Measurements from ENCODE around the gene DVL1. TPM values are rescaled to one million over a fixed set of nuclear protein-coding genes. Genes with fewer than 3 reads are reported as not detected.
A peak's percentile ranks its signal among the peaks of the same experiment; 100 is the strongest.

DVL1 gene
- total and polyA plus RNA-seq, 2 of the 13 experiments (the other 11 are each of a cell fraction or from before 2014, with no cell fraction given), result 30.8 to 60.4 TPM

GRCh38 chr1:1341549-1342021 is 7.6 kb downstream of the DVL1 start:
- DNase-seq (ENCODE audit: low spot score) (no peak), FAIRE-seq (no peak), ATAC-seq (no peak)
- Histone ChIP-seq H2AFZ (ENCODE audit: low read length) (no peak overlapping the region), H4K20me1 (ENCODE audit: insufficient read depth, low read length) (peaks cover 18% of the 10 kb centered on the region; the same call in 1 of the 2 replicates), H3K36me3 (replicated peaks in 1 of 2; ENCODE audit: control insufficient read depth in 1 of 2, insufficient read depth in 2 of 2, low read length in 2 of 2) (peaks cover 13 to 26% of the 10 kb centered on the region in 2 experiments), H3K4me3 (replicated peaks in 1 of 3; ENCODE audit: insufficient read depth in 1 of 3, low read depth in 2 of 3, low read length in 3 of 3) (no peak overlapping the region), H3K27ac (ENCODE audit: extremely low read length, insufficient read depth, low read length) (no peak overlapping the region), H3K4me2 (ENCODE audit: low read depth, low read length) (no peak overlapping the region), H3K27me3 (ENCODE audit: control insufficient read depth in 1 of 2, insufficient read depth in 2 of 2, low read length in 2 of 2) (no peaks in the 10 kb centered on the region), H3K4me1 (ENCODE audit: insufficient read depth, low read length) (peaks cover 32% of the 10 kb centered on the region), H3K9ac (ENCODE audit: insufficient read depth, low read depth, low read length) (no peak overlapping the region), H3K79me2 (ENCODE audit: insufficient read depth, low read length) (peaks cover 27% of the 10 kb centered on the region), H3K9me3 (ENCODE audit: low read length) (no peaks in the 10 kb centered on the region)
- WGBS (ENCODE audit: low lambda C conversion rate), result 100% methylated on average over 6 of the region's 17 CpGs
- intact Hi-C loops (cut with micrococcal nuclease; ENCODE audit: unreplicated experiment), result no loop called here
- POLR2A ChIA-PET, result no interaction called here
- TF ChIP-seq ZNF672 (CRISPR knock-in tag; IDR thresholded peaks at IDR 0.05) (no peak), MBD4 (IDR thresholded peaks at IDR 0.05; ENCODE audit: borderline replicate concordance, low read length) (no peak), ZNF883 (CRISPR knock-in tag; IDR thresholded peaks at IDR 0.05; ENCODE audit: not compliant biosample characterization) (no peak), RBM22 (optimal IDR thresholded peaks at IDR 0.05; ENCODE audit: low read length) (peak; percentile 23), ZSCAN25 (CRISPR knock-in tag; IDR thresholded peaks at IDR 0.05) (no peak), SAP130 (CRISPR knock-in tag; IDR thresholded peaks at IDR 0.05; ENCODE audit: low read depth) (no peak), ZNF3 (CRISPR knock-in tag; IDR thresholded peaks at IDR 0.05) (no peak), IKZF4 (CRISPR knock-in tag; IDR thresholded peaks at IDR 0.05; ENCODE audit: borderline replicate concordance, low read depth, not compliant biosample characterization) (no peak), ZNF451 (CRISPR knock-in tag; IDR thresholded peaks at IDR 0.05) (no peak)
- CTCF ChIA-PET (ENCODE audit: low intra/inter-chr PET ratio, low total read pairs), result no interaction called here
- in situ Hi-C loops (cut with HindIII; ENCODE audit: extremely low pct_ligation_motif_present, low pct_unique_long_range_greater_than_20kb), result no loop called here
- BruUV-seq (replicated peaks), result no TSS peak

- ChIA-PET POLR2A (no interaction called here), CTCF (ENCODE audit: low intra/inter-chr PET ratio, low total read pairs) (no interaction called here)
- no TSS peak for BruUV-seq (replicated peaks)
- TF ChIP-seq PBX2 (CRISPR knock-in tag; IDR thresholded peaks at IDR 0.05) (no peak), ZNF30 (CRISPR knock-in tag; IDR thresholded peaks at IDR 0.05) (no peak), HINFP (CRISPR knock-in tag; IDR thresholded peaks at IDR 0.05; ENCODE audit: low read depth) (no peak), THAP7 (CRISPR knock-in tag; IDR thresholded peaks at IDR 0.05) (no peak), KLF16 (CRISPR knock-in tag; IDR thresholded peaks at IDR 0.05) (0 out of 4 replicates have a peak, but pooled peaks of 1 of the 2 experiments have one; percentile 45), ETV5 (CRISPR knock-in tag; IDR thresholded peaks at IDR 0.05; ENCODE audit: borderline replicate concordance) (no peak), TARDBP (CRISPR knock-in tag; IDR thresholded peaks at IDR 0.05) (0 out of 2 replicates have a peak, but pooled peaks have one; percentile 69)
Measured at GRCh38 chr1:1340791-1341548, 8.2 kb downstream of the DVL1 start.

More at GRCh38 chr1:1340791-1341548, 8.2 kb downstream of the DVL1 start:
- Histone ChIP-seq H3K4me3 (replicated peaks in 1 of 3; ENCODE audit: insufficient read depth in 1 of 3, low read depth in 2 of 3, low read length in 3 of 3) (no peak overlapping the region), H3K79me2 (ENCODE audit: insufficient read depth, low read length) (peaks cover 21% of the 10 kb centered on the region), H4K20me1 (ENCODE audit: insufficient read depth, low read length) (peaks cover 14% of the 10 kb centered on the region; the same call in 1 of the 2 replicates), H3K9me3 (ENCODE audit: low read length) (no peaks in the 10 kb centered on the region), H3K27me3 (ENCODE audit: control insufficient read depth in 1 of 2, insufficient read depth in 2 of 2, low read length in 2 of 2) (no peaks in the 10 kb centered on the region), H3K4me2 (ENCODE audit: low read depth, low read length) (no peak overlapping the region), H2AFZ (ENCODE audit: low read length) (no peak overlapping the region), H3K27ac (ENCODE audit: extremely low read length, insufficient read depth, low read length) (no peak overlapping the region), H3K36me3 (replicated peaks in 1 of 2; ENCODE audit: control insufficient read depth in 1 of 2, insufficient read depth in 2 of 2, low read length in 2 of 2) (peaks cover 13 to 26% of the 10 kb centered on the region in 2 experiments), H3K4me1 (ENCODE audit: insufficient read depth, low read length) (peaks cover 25% of the 10 kb centered on the region), H3K9ac (ENCODE audit: insufficient read depth, low read depth, low read length) (no peak overlapping the region)
- ATAC-seq, result no peak
- in situ Hi-C loops (cut with HindIII; ENCODE audit: extremely low pct_ligation_motif_present, low pct_unique_long_range_greater_than_20kb), result no loop called here
- no peak for DNase-seq (ENCODE audit: low spot score)
- 94% methylated on average over 36 of the region's 36 CpGs for whole genome bisulfite sequencing (ENCODE audit: low lambda C conversion rate)
- intact Hi-C loops (cut with micrococcal nuclease; ENCODE audit: unreplicated experiment), result no loop called here
- no peak for FAIRE-seq

Measured in HepG2 (cell line).